ENCODE data around the gene AHI1. TPM values are rescaled to one million over a fixed set of nuclear protein-coding genes. Genes with fewer than 3 reads are reported as not detected.

AHI1 gene
- total and polyA plus RNA-seq, 11 donors: 5.7 to 17.1 (median 10.3) TPM

GRCh38 chr6:135289816-135290215, 207.7 kb downstream of the AHI1 start:
- Histone ChIP-seq H3K4me1 (peaks cover 0 to 5% (median 0%) of the 10 kb centered on the region in 12 donors), H3K27ac (no peak overlapping the region), H3K36me3 (peaks cover 0 to 41% (median 7%) of the 10 kb centered on the region in 9 donors), H3K4me3 (no peak overlapping the region), H3K9me3 (peaks cover 0 to 1% (median 0%) of the 10 kb centered on the region in 12 donors), H3K27me3 (no peaks in the 10 kb centered on the region)
- DNase-seq (no peak), ATAC-seq (no peak)
- TF ChIP-seq POLR2A (IDR thresholded peaks at IDR 0.05) (no peak), CTCF (IDR thresholded peaks at IDR 0.05) (no peak)
- intact Hi-C loops (cut with DNase I): no loop called here
- WGBS, 4 donors: 91 to 95% (median 92%) methylated on average over 5 of the region's 5 CpGs

- TF ChIP-seq POLR2A (IDR thresholded peaks at IDR 0.05) (no peak), CTCF (IDR thresholded peaks at IDR 0.05) (no peak)
- peaks cover 0 to 49% (median 7%) of the 10 kb centered on the region in 9 donors for H3K36me3 ChIP-seq
- peaks cover 0 to 5% (median 0%) of the 10 kb centered on the region in 12 donors for H3K4me1 ChIP-seq
- no peaks in the 10 kb centered on the region for H3K27me3 ChIP-seq
- WGBS, 4 donors: 82 to 86% (median 85%) methylated on average over 8 of the region's 8 CpGs
- H3K4me3 ChIP-seq: peak overlapping the region in 1 of 12 donors; percentile 19
- DNase-seq (no peak), ATAC-seq (no peak)
- H3K27ac ChIP-seq: peak overlapping the region in 2 of 12 donors; percentile 4 to 64
- intact Hi-C loops (cut with DNase I): no loop called here
- H3K9me3 ChIP-seq: no peaks in the 10 kb centered on the region
Measured at GRCh38 chr6:135286962-135287538, 210.5 kb downstream of the AHI1 start.

DNA sequence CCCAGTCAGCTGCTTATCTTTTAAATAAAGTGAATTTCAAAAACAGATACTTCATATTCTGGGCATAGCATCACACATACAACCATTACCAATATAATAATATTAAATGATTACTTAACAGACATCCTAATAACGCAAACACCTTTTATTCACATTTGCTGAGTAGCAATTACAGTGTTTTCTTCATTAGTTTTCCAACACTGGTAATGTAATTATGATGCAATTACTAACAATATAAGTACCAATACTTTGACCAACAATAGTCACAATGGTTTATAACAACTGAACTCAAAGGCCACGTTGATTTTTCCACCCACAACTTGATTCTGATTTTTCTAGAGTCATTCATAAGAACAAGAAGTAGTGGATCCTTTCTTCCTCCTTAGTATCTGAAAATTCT, 212.4 kb downstream of the AHI1 start:
- TF ChIP-seq POLR2A (IDR thresholded peaks at IDR 0.05): no peak
- TF ChIP-seq CTCF (IDR thresholded peaks at IDR 0.05): no peak
- no peaks in the 10 kb centered on the region for H3K27me3 ChIP-seq
- no peaks in the 10 kb centered on the region for H3K9me3 ChIP-seq
- no peak overlapping the region for H3K4me3 ChIP-seq
- no peak for ATAC-seq
- intact Hi-C loops (cut with DNase I): no loop called here
- no peak for DNase-seq
- H3K4me1 ChIP-seq: peaks cover 0 to 11% (median 0%) of the 10 kb centered on the region in 12 donors
- H3K36me3 ChIP-seq: peaks cover 0 to 47% (median 7%) of the 10 kb centered on the region in 9 donors
- no peak overlapping the region for H3K27ac ChIP-seq
- 81 to 82% (median 82%) methylated on average over 2 of the region's 2 CpGs for WGBS, 4 donors

GRCh38 chr6:135283926-135284325, 213.6 kb downstream of the AHI1 start:
- TF ChIP-seq POLR2A (IDR thresholded peaks at IDR 0.05) (no peak), CTCF (IDR thresholded peaks at IDR 0.05) (no peak)
- H3K9me3 ChIP-seq: no peaks in the 10 kb centered on the region
- DNase-seq (no peak), ATAC-seq (no peak)
- H3K36me3 ChIP-seq: peaks cover 0 to 37% (median 3%) of the 10 kb centered on the region in 9 donors
- 87 to 92% (median 90%) methylated on average over 2 of the region's 2 CpGs for WGBS, 4 donors
- no peaks in the 10 kb centered on the region for H3K27me3 ChIP-seq
- no peak overlapping the region for H3K4me3 ChIP-seq
- H3K4me1 ChIP-seq: peaks cover 0 to 11% (median 0%) of the 10 kb centered on the region in 12 donors
- no peak overlapping the region for H3K27ac ChIP-seq
- intact Hi-C loops (cut with DNase I): no loop called here

All from heart left ventricle (tissue), 16 donors.